Measurements from ENCODE around the gene SCAPER.

Gene SCAPER

DNA sequence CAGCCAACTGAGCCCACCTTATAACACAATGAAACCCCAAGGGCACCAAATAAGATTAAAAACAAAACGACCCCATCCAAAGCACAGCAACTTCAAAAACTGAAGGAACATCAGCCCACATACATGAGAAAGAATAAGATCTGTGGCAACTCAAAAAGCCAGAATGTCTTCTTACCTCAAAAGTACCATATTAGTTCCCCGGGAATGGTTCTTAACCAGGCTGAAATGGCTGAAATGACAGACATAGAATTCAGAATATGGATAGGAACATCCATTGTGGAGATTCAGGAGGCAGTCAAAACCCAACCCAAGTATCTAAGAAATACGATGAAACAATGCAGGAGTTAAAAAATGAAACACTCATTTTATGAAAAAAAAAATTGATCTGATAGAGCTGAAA, 222.3 kb downstream of the SCAPER start:
- TF ChIP-seq, protein P1, sequence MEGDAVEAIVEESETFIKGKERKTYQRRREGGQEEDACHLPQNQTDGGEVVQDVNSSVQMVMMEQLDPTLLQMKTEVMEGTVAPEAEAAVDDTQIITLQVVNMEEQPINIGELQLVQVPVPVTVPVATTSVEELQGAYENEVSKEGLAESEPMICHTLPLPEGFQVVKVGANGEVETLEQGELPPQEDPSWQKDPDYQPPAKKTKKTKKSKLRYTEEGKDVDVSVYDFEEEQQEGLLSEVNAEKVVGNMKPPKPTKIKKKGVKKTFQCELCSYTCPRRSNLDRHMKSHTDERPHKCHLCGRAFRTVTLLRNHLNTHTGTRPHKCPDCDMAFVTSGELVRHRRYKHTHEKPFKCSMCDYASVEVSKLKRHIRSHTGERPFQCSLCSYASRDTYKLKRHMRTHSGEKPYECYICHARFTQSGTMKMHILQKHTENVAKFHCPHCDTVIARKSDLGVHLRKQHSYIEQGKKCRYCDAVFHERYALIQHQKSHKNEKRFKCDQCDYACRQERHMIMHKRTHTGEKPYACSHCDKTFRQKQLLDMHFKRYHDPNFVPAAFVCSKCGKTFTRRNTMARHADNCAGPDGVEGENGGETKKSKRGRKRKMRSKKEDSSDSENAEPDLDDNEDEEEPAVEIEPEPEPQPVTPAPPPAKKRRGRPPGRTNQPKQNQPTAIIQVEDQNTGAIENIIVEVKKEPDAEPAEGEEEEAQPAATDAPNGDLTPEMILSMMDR (IDR thresholded peaks at IDR 0.05): no peak

DNA sequence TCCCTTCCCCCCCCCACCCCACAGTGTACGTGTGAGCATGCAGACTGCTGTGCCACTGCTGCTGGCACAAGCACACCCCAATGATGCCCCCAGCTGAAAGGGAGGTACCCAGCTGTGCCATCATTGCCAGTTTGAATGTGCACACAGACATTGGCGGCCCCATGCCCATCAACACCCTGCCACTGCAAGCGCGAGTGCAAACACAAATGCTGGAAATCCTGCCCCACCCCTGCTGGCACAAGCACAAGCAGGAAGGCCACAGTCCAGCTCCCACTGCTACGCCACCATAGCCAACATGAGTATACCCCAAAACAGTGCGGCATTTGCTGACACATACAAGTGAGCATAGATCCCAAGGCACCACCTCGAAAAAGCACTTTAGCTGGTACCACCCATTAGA, 222.9 kb downstream of the SCAPER start:
- TF ChIP-seq, protein P1 (IDR thresholded peaks at IDR 0.05): no peak

DNA sequence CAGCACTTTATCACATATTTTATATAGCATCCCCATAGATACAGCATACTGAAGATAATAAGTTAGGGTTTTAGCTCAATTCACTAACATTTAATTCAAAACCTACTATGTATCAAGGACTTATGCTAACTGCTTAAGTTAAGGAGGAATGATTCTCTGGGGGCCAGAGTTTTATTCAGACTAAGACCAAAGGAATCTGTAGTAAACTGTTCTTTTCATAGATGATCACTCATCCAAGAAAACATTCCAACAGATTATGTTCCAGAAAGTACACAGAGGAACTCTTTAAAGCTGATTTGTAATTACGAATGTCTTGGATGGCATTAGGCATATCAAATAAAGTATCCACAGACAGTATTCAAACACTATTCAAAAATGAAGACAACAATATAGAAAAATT, 226.4 kb downstream of the SCAPER start:
- TF ChIP-seq, protein P1 (IDR thresholded peaks at IDR 0.05): no peak

DNA sequence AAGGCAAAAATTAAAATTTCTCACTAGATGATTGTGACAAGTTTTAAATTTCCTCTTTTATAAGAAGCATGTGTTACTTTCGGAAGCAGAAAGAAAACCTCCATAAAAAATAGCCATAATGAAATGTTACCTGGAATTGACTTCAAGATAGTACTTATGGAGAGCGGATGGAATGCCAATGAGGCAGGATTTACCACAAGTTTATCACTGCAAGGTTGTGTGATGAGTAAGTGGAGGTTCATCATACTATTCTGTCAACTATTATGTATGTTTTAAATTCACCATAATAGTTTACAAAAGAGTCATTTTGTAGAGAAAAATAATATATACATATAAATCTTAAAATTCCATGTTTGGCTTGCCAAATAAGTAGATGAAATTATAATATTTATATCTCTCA, 230.3 kb downstream of the SCAPER start:
- TF ChIP-seq, protein P1 (IDR thresholded peaks at IDR 0.05): no peak

DNA sequence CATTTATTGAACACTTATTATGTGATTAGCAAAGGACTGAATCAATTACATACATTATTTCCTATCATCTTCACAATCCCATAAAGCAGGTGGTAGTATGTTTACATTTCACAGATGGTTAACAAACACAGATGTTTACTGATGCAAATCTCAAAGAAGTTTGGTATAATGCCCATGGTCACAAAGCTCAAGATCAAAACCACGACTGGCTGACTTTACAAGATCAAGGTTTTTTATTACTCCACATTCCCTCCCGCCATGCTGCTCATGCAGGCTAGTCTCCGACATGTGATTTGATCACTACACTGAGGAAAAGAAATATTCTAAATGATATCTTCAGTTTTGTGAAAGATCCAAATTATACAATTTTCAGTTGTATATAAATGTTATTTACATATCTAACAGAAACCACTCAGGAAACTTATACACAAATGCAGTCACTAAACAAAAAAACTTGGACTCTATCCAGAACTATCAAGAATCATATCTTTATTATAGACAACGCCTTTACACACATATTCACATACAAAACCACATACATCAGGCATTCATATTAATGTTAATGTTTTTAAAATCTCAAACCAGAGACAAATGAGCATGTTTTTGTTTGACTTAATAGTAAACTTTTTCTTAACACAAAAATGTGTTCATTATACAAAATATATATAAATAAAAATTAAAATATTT, 235.5 kb downstream of the SCAPER start:
- TF ChIP-seq, protein P1 (IDR thresholded peaks at IDR 0.05): no peak

DNA sequence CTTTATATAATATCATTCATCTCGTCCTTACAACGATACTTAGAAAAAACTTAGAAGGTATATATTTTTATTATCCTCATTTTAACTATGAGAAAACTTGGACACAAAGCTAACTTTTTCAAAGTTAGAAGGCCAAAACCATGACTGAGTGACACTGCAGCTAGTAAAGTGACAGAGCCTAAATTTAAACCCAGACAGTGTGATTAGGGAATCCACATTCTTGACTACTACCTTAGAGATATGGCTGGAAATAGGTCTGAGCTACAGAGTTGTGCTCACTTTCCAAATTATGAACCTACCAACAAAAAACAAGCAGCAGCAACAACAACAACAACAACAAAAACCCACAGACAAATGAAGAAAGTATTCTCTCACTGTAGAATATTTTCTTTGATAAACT, 236.2 kb downstream of the SCAPER start:
- TF ChIP-seq, protein P1 (IDR thresholded peaks at IDR 0.05): no peak

DNA sequence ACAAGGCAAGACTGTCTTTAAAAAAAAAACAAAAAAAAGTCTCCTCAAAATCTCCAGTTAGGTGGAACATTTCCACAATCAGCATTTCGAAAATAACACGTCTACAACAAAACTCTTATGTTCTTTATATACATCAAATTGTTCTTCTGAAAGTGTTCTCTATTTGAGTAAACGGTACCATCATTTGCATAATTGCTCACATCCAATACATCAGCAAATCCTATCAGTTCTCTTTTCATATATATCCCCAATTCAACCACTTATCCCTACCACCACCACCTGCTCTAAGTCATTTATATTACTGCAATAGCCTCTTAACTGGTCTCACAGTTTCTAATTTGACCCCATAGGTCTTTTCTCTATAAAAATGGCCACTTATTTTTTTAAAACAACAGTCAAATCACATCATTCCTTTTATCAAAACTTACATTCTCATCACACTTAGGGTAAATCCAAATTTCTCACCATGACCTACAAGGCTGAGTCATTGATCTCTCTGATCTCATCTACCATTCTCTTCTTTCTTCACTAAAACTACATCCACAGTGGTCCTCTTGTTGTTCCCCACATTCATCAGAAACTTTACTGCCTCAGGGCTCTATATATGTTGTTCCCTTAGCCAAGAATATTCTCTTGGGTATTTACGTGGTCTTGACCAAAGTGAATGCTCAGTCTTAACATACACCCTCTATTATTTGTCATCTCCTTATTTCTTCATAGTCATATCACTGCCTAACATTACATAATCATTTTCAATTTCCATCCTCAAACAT, 237.0 kb downstream of the SCAPER start:
- TF ChIP-seq, protein P1 (IDR thresholded peaks at IDR 0.05): no peak

Data from LNCAP (cell line).